ENCODE measurements around the gene CEP85L.

Gene CEP85L

DNA sequence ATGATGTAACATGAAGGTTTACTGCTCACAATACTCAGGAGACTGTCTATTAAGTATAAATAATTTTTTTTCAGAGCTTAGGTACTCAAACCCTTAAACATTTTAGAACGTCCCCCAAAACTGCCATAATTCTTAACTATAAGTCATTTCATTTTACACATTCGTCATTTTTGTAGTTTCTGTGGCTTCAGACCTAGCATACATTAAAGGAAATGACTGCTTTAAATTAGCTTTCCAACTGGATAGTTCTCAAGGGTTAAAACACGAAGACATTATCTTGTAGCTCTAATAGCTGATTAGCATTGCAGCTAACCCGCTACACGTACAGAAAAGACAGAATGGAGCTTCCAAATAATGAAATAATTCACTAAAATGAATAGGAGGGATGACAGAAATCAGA is 128.2 kb downstream of the CEP85L start:
- FAIRE-seq (no peak), DNase-seq (ENCODE audit: insufficient read length, low spot score) (no peak)
- TF ChIP-seq POU2F2 (IDR thresholded peaks at IDR 0.05; ENCODE audit: low read depth, low read length) (no peak), SPI1 (IDR thresholded peaks at IDR 0.05; ENCODE audit: low read depth, low read length) (no peak), TAF1 (IDR thresholded peaks at IDR 0.05; ENCODE audit: low read depth, low read length) (no peak), PAX5 (IDR thresholded peaks at IDR 0.05; ENCODE audit: insufficient read depth, low read length, severe bottlenecking) (no peak), POLR2A (IDR thresholded peaks at IDR 0.05; ENCODE audit: low read depth, low read length) (no peak), POLR2AphosphoS5 (IDR thresholded peaks at IDR 0.05; ENCODE audit: low read depth, low read length) (no peak)

DNA sequence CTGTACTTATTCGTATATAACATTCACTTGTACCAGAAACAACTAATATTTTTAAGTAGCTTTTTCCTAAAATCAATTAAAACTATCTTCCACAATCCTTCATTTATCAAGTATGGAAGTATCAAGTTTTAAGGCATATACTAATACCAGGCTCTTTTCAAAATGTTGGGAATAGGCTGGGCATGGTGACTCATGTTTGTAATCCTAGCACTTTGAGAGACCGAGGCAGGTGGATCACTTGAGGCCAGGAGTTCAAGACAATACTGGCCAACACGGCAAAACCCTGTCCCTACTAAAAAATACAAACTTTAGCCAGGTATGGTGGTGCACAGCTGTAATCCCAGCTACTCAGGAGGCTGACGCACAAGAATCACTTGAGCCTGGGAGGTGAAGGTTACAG is 129.0 kb downstream of the CEP85L start:
- FAIRE-seq = no peak
- no peak for DNase-seq (ENCODE audit: insufficient read length, low spot score)
- TF ChIP-seq POLR2AphosphoS5 (IDR thresholded peaks at IDR 0.05; ENCODE audit: low read depth, low read length) (no peak), TAF1 (IDR thresholded peaks at IDR 0.05; ENCODE audit: low read depth, low read length) (no peak), POLR2A (IDR thresholded peaks at IDR 0.05; ENCODE audit: low read depth, low read length) (no peak), SPI1 (IDR thresholded peaks at IDR 0.05; ENCODE audit: low read depth, low read length) (no peak), POU2F2 (IDR thresholded peaks at IDR 0.05; ENCODE audit: low read depth, low read length) (no peak), PAX5 (IDR thresholded peaks at IDR 0.05; ENCODE audit: insufficient read depth, low read length, severe bottlenecking) (no peak)

DNA sequence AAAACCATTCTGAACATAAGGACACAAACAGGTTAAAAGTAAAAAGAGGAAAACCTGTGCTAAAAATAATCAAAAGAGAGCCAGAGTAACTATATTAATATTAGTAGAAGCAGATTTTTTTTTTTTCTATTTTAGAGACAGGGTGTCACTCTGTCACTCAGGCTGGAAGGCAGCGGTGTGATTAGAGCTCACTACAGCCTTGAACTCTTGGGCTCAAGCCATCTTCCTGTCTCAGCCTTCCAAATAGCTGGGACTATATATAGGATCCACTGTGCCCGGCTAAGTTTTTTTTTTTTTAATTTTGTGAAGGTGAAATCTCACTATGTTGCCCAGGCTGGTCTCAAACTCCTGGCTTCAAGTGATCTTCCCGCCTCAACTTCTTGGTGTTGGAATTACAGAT is 136.7 kb downstream of the CEP85L start:
- FAIRE-seq (no peak), DNase-seq (ENCODE audit: insufficient read length, low spot score) (no peak)
- no peak for TF ChIP-seq PAX5 (IDR thresholded peaks at IDR 0.05; ENCODE audit: insufficient read depth, low read length, severe bottlenecking)
- no peak for TF ChIP-seq SPI1 (IDR thresholded peaks at IDR 0.05; ENCODE audit: low read depth, low read length)
- no peak for TF ChIP-seq TAF1 (IDR thresholded peaks at IDR 0.05; ENCODE audit: low read depth, low read length)
- no peak for TF ChIP-seq POLR2AphosphoS5 (IDR thresholded peaks at IDR 0.05; ENCODE audit: low read depth, low read length)
- TF ChIP-seq POU2F2 (IDR thresholded peaks at IDR 0.05; ENCODE audit: low read depth, low read length) = no peak
- no peak for TF ChIP-seq POLR2A (IDR thresholded peaks at IDR 0.05; ENCODE audit: low read depth, low read length)

DNA sequence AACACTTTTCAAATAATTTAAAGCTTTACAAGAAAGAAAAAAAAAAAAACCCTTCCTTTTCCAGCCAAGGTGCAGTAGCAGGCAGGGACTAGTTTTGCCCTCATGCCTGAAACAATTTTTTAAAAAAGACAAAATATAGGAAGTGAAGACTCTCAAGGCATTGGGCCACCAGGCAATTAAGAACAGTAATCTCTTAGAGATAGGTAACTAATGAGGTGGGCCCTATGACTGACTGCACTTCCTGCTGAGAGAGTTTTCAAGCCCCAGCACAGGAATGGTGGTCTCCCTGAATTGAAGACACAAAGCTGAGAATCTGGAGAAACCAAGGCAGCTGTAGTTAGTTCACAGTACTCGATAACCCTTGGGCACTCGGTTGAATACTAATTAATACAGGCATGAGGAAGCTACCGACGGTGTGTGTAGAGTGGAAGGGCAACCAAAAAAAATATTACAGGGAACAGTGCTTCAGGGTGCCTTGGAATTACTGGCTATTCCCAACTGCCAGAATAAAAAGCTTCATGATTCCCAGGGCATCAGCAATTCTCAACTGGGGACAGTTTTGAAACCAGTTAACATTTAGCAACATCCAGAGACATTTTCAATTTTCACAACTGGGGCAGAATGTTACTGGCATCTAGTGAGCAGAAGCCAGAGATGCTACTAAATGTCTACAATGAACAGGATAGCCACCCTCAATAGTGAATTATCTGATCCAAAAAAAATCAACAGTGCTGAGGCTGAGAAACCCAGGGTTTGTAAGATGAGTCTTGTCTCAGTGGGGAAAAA is 139.3 kb downstream of the CEP85L start:
- no peak for FAIRE-seq

DNA sequence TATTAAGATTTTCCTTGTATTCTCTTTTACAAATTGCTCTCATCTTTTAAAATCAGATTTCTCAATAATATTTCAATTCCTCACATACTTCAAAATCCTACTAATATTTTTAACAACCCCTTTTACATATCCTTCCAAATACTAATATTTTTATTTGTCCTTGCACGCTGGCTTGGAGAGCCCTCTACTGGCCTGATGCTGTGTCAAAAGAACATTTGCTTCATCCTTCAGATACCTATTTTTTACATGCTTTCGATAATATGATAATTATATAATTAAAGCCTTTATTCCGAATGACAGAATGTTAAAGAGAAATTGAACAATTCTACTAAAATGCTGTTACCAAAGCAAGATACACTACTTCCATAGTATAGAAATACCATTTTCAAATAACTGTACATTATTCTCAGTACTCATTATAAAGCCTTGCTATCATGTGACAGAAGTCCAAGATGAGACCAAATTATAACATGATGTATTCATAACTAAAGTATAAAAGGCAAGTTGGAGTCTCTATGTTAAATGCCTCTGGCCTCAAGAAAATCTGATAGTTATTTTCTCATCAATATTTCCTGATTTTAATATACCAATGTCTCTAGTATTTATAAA is 142.3 kb downstream of the CEP85L start:
- DNase-seq (ENCODE audit: insufficient read length, low spot score) = no peak
- TF ChIP-seq SPI1 (IDR thresholded peaks at IDR 0.05; ENCODE audit: low read depth, low read length) (no peak), PAX5 (IDR thresholded peaks at IDR 0.05; ENCODE audit: insufficient read depth, low read length, severe bottlenecking) (no peak), POU2F2 (IDR thresholded peaks at IDR 0.05; ENCODE audit: low read depth, low read length) (no peak), POLR2AphosphoS5 (IDR thresholded peaks at IDR 0.05; ENCODE audit: low read depth, low read length) (no peak), TAF1 (IDR thresholded peaks at IDR 0.05; ENCODE audit: low read depth, low read length) (no peak), POLR2A (IDR thresholded peaks at IDR 0.05; ENCODE audit: low read depth, low read length) (no peak)
- no peak for FAIRE-seq

More for the DNA sequence above, 139.3 kb downstream of the CEP85L start:
- no peak for DNase-seq (ENCODE audit: insufficient read length, low spot score)
- TF ChIP-seq PAX5 (IDR thresholded peaks at IDR 0.05; ENCODE audit: insufficient read depth, low read length, severe bottlenecking) (no peak), POU2F2 (IDR thresholded peaks at IDR 0.05; ENCODE audit: low read depth, low read length) (no peak), SPI1 (IDR thresholded peaks at IDR 0.05; ENCODE audit: low read depth, low read length) (no peak), TAF1 (IDR thresholded peaks at IDR 0.05; ENCODE audit: low read depth, low read length) (no peak), POLR2AphosphoS5 (IDR thresholded peaks at IDR 0.05; ENCODE audit: low read depth, low read length) (no peak), POLR2A (IDR thresholded peaks at IDR 0.05; ENCODE audit: low read depth, low read length) (no peak)

DNA sequence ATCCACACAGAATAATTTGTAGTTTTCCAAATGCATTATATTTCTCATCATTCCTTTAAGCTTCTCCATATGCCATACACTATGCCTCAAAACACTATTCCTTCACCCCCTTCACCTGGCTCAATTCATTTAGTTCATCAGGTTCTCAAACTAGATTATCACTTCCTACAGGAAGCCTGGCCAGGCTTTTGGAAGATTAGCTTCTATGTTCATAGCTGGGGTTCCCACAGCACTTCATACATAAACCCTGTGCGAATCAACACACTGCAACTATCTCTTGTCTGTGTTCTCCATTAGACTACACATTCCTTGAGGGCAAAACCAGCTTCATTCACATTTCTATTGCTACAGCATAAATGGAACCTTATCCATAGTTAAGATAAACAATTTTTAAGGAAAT is 143.8 kb downstream of the CEP85L start:
- DNase-seq (ENCODE audit: insufficient read length, low spot score) (no peak), FAIRE-seq (no peak)
- TF ChIP-seq PAX5 (IDR thresholded peaks at IDR 0.05; ENCODE audit: insufficient read depth, low read length, severe bottlenecking) = no peak
- TF ChIP-seq POLR2A (IDR thresholded peaks at IDR 0.05; ENCODE audit: low read depth, low read length) = no peak

DNA sequence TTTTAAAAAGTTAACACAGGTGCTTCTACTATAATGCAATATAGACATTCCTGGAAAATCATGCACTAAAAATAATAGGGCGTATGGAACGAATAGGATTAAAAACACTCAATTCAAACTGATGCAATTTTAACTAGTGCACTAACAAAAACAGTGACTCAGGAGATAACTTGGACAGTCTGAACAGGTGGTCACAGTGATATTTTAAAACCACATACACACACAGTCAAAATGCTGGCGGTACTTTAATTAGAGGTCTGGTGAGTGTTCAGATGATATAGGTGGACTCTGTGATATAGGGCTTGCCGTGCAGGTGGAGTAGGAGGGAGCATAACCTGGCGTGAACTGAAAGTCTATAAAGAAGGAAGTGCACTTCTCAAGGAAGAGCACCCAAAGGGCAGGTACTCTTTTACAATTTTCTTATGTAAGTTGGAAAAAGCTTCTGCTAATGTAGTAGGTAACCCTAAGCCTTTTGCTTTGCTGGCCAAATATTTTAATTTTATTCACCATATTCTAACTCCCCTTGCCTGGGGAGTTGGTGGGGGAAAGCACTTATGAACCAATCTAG is 145.2 kb downstream of the CEP85L start:
- DNase-seq (ENCODE audit: insufficient read length, low spot score) (no peak), FAIRE-seq (peak; percentile 60)
- no peak for TF ChIP-seq PAX5 (IDR thresholded peaks at IDR 0.05; ENCODE audit: insufficient read depth, low read length, severe bottlenecking)
- TF ChIP-seq SPI1 (IDR thresholded peaks at IDR 0.05; ENCODE audit: low read depth, low read length) = peak; percentile 64

DNA sequence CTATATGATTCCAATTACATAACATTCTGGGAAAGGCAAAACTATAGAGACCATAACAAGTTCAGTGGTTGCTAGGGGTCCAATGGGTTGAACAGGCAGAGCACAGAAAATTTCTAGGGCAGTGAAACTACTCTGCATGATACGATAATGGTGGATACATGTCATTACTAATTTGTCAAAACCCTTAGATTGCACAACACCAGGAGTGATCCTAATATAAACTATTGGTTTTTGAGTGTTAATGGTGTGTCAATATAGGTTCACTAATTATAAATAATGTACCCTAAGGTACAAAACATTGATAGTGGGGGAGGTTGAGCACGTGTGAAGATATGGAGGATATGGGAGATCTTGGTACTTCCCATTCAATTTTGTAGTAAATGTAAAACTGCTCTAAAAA is 145.7 kb downstream of the CEP85L start:
- no peak for TF ChIP-seq POLR2AphosphoS5 (IDR thresholded peaks at IDR 0.05; ENCODE audit: low read depth, low read length)
- no peak for TF ChIP-seq POU2F2 (IDR thresholded peaks at IDR 0.05; ENCODE audit: low read depth, low read length)
- no peak for TF ChIP-seq POLR2A (IDR thresholded peaks at IDR 0.05; ENCODE audit: low read depth, low read length)
- FAIRE-seq (no peak), DNase-seq (ENCODE audit: insufficient read length, low spot score) (no peak)

DNA sequence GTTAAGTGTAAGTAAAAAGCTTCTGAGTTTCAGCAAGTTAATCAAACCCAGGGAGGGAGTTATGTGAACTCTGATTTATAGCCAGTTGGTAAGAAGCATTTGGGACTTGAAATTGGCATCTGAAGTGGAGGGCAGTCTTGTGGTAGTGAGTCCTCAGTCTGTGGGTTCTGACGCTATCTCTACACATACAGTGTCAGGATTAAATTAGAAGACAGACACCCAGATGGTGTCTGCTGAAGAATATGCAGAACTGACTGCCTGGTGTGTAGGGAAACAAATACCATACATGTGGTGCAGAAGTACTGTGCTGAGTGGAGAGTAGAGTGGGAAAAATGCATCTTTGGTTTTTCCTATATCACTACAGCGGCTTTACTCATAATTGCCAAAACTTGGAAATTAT is 146.8 kb downstream of the CEP85L start:
- no peak for FAIRE-seq
- no peak for DNase-seq (ENCODE audit: insufficient read length, low spot score)
- TF ChIP-seq PAX5 (IDR thresholded peaks at IDR 0.05; ENCODE audit: insufficient read depth, low read length, severe bottlenecking) (no peak), POLR2AphosphoS5 (IDR thresholded peaks at IDR 0.05; ENCODE audit: low read depth, low read length) (no peak)

DNA sequence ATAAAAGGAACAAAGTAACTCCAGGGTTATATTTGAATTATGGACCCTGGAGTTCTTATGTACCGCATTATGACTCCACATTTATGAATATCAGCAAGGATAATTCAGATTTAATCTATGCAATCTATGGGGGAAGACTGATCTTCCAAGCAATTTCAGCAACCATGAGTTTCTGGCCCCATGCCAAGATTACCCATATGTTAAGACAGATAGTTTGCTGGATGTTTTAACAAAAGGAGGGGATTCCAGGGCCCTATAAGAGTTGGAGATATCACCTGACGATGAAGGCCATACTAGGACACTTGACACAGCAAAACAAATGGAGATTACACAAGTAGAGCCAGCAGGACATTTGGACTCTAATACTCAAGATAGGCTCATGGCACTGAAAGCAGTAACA is 149.2 kb downstream of the CEP85L start:
- no peak for TF ChIP-seq SPI1 (IDR thresholded peaks at IDR 0.05; ENCODE audit: low read depth, low read length)
- no peak for TF ChIP-seq POLR2A (IDR thresholded peaks at IDR 0.05; ENCODE audit: low read depth, low read length)
- TF ChIP-seq POLR2AphosphoS5 (IDR thresholded peaks at IDR 0.05; ENCODE audit: low read depth, low read length) = no peak
- TF ChIP-seq POU2F2 (IDR thresholded peaks at IDR 0.05; ENCODE audit: low read depth, low read length) = no peak
- TF ChIP-seq PAX5 (IDR thresholded peaks at IDR 0.05; ENCODE audit: insufficient read depth, low read length, severe bottlenecking) = no peak
- no peak for FAIRE-seq

More for the DNA sequence above, 149.2 kb downstream of the CEP85L start:
- DNase-seq (ENCODE audit: insufficient read length, low spot score) = no peak
